Activated CD4-positive, alpha-beta memory T cell treated with anti-CD3 and anti-CD28 coated beads, Interleukin-2, amount 10 ng/mL, durations not matched to agents 7 days and 5 days (primary cell): ENCODE results near the gene ZNF433. TPM values are rescaled to one million over a fixed set of nuclear protein-coding genes. Genes with fewer than 3 reads are reported as not detected.

Experiments used
- CTCF ChIA-PET: fragments of 350-600 bp; sonication (Branson Sonifier 250); formaldehyde crosslinking; loops from one replicate; lab custom pipeline; 2021; ENCODE audit warnings: antibody characterized with exemption, inconsistent platforms; lab: Charles Lee
- POLR2A ChIA-PET: fragments of 350-600 bp; sonication (Branson Sonifier 250); formaldehyde crosslinking; loops from one replicate; lab custom pipeline; 2021; ENCODE audit warnings: antibody characterized with exemption; lab: Charles Lee
- DNase-seq: peaks from one replicate; pipeline ENCODE4 v3.0.0-alpha.2; 2020
- H3K27ac Mint-ChIP-seq: one replicate; pipeline ENCODE4 v1.8.0; 2021; ENCODE audit warnings: mild to moderate bottlenecking, mixed read lengths
- H3K27me3 Mint-ChIP-seq: one replicate; pipeline ENCODE4 v1.8.0; 2021; ENCODE audit warnings: mixed read lengths
- H3K36me3 Mint-ChIP-seq: one replicate; pipeline ENCODE4 v1.8.0; 2021; ENCODE audit warnings: low read depth, mixed read lengths
- H3K4me1 Mint-ChIP-seq: one replicate; pipeline ENCODE4 v1.8.0; 2021; ENCODE audit warnings: mixed read lengths
- H3K4me3 Mint-ChIP-seq: one replicate; pipeline ENCODE4 v1.8.0; 2021; ENCODE audit warnings: mild to moderate bottlenecking, mixed read lengths
- H3K9me3 Mint-ChIP-seq: one replicate; pipeline ENCODE4 v1.8.0; 2021; ENCODE audit warnings: mixed read lengths
- total RNA-seq, 2 experiments: library from RNA; stranded (reverse); gene quantifications; one replicate each; pipeline ENCODE4 v1.2.3, GENCODE V29; 2021

Gene ZNF433
- total RNA-seq, 2 experiments from 2014 or later, result 0.25 TPM; not detected in 1

DNA sequence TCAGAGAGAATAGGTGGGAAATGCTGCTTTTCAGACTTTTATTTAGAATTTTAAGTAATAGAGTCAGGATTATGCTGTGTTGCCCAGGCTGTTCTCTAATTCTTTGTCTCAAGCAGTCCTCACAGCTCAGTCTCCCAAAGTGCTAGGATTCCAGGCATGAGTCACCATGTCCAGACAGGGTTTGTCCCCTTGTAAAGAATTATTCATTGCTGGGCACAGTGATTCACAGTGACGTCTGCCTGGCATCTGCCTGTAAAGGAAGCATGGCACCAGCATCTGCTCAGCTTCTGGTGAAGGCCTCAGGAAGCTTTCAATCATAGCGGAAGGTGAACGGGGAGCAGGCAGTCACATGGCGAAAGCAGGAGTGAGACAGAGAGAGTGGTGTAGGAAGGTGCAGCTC is 53.0 kb downstream of the ZNF433 start:
- H3K36me3 Mint-ChIP-seq, result peaks cover 25% of the 10 kb centered on the region
- POLR2A ChIA-PET, result no interaction called here
- H3K27ac Mint-ChIP-seq, result no peak overlapping the region
- H3K9me3 Mint-ChIP-seq, result peaks cover 52% of the 10 kb centered on the region
- H3K4me3 Mint-ChIP-seq, result no peak overlapping the region
- no peak for DNase-seq
- no peaks in the 10 kb centered on the region for H3K27me3 Mint-ChIP-seq
- peaks cover 2% of the 10 kb centered on the region for H3K4me1 Mint-ChIP-seq
- CTCF ChIA-PET, result interaction anchor here (1.6 kb wide), 1 partner anchor 59 kb away, joined by 4 read pairs; no protein-coding TSS in a partner anchor

DNA sequence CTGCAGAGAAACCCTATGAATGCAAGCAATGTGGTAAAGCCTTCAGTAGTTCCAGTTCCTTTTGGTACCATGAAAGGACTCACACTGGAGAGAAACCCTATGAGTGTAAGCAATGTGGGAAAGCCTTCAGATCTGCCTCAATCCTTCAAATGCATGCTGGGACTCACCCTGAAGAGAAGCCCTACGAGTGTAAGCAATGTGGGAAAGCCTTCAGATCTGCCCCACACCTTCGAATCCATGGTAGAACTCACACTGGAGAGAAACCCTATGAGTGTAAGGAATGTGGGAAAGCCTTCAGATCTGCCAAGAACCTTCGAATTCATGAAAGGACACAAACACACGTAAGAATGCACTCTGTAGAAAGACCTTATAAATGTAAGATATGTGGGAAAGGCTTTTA is 56.0 kb downstream of the ZNF433 start:
- no peaks in the 10 kb centered on the region for H3K4me1 Mint-ChIP-seq
- no peak for DNase-seq
- POLR2A ChIA-PET, result no interaction called here
- H3K27ac Mint-ChIP-seq, result no peak overlapping the region
- no peak overlapping the region for H3K4me3 Mint-ChIP-seq
- peaks cover 65% of the 10 kb centered on the region for H3K9me3 Mint-ChIP-seq
- H3K36me3 Mint-ChIP-seq, result peaks cover 41% of the 10 kb centered on the region
- CTCF ChIA-PET, result no interaction called here
- no peaks in the 10 kb centered on the region for H3K27me3 Mint-ChIP-seq

DNA sequence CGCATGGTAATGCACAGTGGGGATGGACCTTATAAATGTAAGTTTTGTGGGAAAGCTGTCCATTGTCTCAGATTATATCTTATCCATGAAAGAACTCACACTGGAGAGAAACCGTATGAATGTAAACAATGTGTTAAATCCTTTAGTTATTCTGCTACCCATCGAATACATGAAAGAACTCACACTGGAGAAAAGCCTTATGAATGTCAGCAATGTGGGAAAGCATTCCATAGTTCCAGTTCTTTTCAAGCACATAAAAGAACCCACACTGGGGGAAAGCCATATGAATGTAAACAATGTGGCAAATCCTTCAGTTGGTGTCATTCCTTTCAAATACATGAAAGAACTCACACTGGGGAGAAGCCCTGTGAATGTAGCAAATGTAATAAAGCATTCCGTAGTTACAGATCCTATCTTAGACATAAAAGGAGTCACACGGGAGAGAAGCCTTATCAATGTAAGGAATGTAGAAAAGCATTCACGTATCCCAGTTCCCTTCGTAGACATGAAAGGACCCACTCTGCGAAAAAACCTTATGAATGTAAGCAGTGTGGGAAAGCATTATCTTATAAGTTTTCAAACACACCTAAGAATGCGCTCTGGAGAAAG is 56.9 kb downstream of the ZNF433 start:
- no peak for DNase-seq
- Mint-ChIP-seq H3K36me3 (peaks cover 41% of the 10 kb centered on the region), H3K27ac (no peak overlapping the region)

DNA sequence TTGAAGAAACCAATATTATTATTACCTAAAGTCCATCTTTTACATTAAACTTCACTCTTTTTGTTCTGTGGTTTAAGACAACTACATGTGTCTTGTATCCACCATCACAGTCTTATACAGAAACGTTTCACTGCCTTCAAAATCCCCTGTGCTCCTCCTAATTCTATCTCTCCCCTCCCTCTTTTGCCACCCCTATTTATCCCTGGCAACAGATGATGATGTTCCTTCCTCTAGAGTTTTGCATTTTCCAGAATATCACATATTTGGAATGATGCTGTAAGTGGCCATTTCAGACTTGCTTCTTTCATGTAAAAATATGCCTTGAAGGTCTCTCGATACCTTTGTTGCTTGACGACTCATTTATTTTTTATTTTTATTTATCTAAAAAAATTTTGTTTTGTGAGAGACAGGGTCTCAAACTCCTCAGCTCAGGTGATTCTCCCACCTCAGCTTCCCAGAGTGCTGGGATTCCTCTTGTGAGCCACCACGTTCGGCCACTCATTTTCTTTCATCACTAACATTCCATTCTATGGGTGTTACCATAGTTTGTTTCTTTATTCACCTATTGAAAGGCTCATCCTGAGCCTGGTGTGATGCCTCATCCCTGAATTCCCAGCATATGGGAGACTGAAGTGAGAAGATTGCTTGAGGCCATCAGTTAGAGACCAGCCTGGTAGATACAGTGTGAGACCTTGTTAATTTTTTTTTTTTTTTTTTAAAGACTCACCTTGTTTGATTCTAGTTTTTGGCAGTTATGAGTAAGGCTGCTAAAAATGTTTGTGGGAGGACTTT is 62.3 kb downstream of the ZNF433 start:
- Mint-ChIP-seq H3K9me3 (peaks cover 33% of the 10 kb centered on the region), H3K4me3 (no peak overlapping the region), H3K27me3 (no peaks in the 10 kb centered on the region), H3K4me1 (no peaks in the 10 kb centered on the region), H3K27ac (no peak overlapping the region), H3K36me3 (peaks cover 27% of the 10 kb centered on the region)
- POLR2A ChIA-PET, result no interaction called here
- DNase-seq, result no peak
- CTCF ChIA-PET, result interaction anchor here (0.8 kb wide), 1 partner anchor 14 kb away, joined by 3 read pairs; no protein-coding TSS in a partner anchor

More for the DNA sequence above, 56.9 kb downstream of the ZNF433 start:
- Mint-ChIP-seq H3K4me3 (no peak overlapping the region), H3K4me1 (no peaks in the 10 kb centered on the region), H3K9me3 (peaks cover 65% of the 10 kb centered on the region), H3K27me3 (no peaks in the 10 kb centered on the region)
- POLR2A ChIA-PET, result no interaction called here
- CTCF ChIA-PET, result no interaction called here

DNA sequence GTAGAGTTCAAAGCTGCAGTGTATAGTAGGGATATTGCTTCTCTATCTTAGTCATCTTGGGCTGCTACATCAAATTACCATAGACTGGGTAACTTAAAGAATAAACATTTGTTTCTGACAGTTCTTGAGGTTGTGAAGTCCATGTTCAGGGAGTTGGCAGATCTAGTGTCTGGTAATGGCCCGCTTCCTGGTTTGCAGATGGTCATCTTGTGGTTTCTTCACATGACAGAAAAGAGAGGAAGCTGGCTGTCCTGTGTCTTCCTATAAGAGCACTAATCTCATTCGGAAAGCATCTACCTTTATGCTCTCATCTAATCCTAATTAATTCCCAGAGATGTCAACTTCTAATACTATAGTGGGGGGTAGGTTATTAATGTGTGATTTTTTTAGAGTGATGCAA is 64.4 kb downstream of the ZNF433 start:
- H3K36me3 Mint-ChIP-seq, result peaks cover 17% of the 10 kb centered on the region
- no peak for DNase-seq
- ChIA-PET CTCF (no interaction called here), POLR2A (no interaction called here)
- H3K27me3 Mint-ChIP-seq, result no peaks in the 10 kb centered on the region
- H3K4me3 Mint-ChIP-seq, result no peak overlapping the region
- peaks cover 1% of the 10 kb centered on the region for H3K4me1 Mint-ChIP-seq
- peaks cover 22% of the 10 kb centered on the region for H3K9me3 Mint-ChIP-seq
- no peak overlapping the region for H3K27ac Mint-ChIP-seq

DNA sequence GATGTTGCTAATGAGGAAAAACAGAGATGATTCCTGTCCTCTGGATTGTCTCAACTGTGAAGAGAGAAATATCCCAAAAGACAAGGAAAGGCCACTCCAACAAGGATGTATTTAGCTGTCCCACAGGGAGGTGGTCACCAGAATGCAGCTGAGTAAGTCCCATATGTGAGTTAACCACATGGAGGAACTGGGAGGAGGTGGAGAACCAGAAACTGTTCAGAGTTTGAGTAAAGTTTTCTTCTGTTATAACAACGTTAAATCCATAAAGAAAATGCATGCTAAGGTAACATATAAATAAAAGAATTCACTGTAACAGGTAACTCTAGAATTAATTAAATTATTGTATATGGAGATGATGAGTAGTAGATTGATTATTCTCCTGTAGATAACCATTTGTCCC is 65.3 kb downstream of the ZNF433 start:
- Mint-ChIP-seq H3K27ac (no peak overlapping the region), H3K36me3 (peaks cover 19% of the 10 kb centered on the region), H3K4me1 (peaks cover 9% of the 10 kb centered on the region)

DNA sequence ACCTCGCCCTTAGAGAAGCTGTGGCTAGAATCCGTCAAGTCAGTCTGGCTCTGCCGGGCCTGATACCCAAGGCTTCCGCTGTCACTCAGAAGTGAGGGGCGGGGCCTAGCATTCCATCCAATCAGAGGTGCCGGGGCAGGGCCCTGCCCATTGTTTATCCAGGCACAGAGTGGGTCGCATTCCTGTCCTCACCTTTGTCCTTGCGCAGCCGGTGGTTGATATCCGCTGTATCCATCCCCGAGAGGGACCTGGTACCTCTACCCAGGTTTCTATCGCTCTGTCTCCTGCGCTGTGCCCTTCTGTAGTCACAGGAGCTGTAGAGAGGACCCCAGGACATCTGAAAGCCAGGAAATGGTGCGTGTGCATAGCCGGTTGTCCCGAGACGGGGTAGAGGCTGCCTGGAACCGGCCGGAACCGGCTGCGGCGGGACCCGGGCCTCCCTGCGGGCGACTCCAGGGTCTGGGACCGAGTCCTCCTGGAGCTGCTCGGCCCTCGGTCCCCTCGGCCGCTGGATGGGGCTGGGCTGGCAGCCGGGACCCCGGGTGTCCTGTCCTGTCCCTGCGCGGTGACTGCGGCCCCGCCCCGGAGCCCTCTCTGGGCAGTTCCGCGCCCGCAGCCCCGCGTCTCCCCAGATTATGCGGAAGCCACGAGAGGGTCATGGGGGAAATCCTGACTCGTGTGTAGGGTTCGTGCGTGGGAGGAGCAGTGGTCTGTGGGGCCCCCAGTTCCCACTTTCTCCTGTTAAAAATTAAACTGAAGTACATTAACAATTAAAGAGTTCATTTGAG is 70.4 kb downstream of the ZNF433 start, which contains the start of gene ZNF763:
TSS of gene ZNF763 (plus strand) at position 183 of the 788 bp plus-strand sequence. CDS start at position 352, 169 bp downstream.
- H3K27ac Mint-ChIP-seq, result peak within 1 kb of the TSS; percentile 75
- CTCF ChIA-PET, result interaction anchor here (0.7 to 3.3 kb wide), 4 partner anchors 24 to 176 kb away, joined by 3 to 38 read pairs (median 16); partner anchors contain the start of genes ZNF20 and ZNF700

More for the DNA sequence above, 65.3 kb downstream of the ZNF433 start:
- Mint-ChIP-seq H3K9me3 (peaks cover 18% of the 10 kb centered on the region), H3K27me3 (no peaks in the 10 kb centered on the region), H3K4me3 (no peak overlapping the region)
- CTCF ChIA-PET, result no interaction called here
- POLR2A ChIA-PET, result no interaction called here
- no peak for DNase-seq

More for the DNA sequence above, 70.4 kb downstream of the ZNF433 start, which contains the start of gene ZNF763:
- POLR2A ChIA-PET, result interaction anchor here (1.3 to 3.2 kb wide), 4 partner anchors 23 to 197 kb away, joined by 3 to 19 read pairs (median 10); partner anchors contain the start of genes ZNF136 and ZNF700
- peaks cover 22% of the 10 kb centered on the region for H3K4me1 Mint-ChIP-seq
- DNase-seq, result peak; percentile 91
- H3K36me3 Mint-ChIP-seq, result peaks cover 18% of the 10 kb centered on the region
- H3K27me3 Mint-ChIP-seq, result no peaks in the 10 kb centered on the region
- H3K4me3 Mint-ChIP-seq, result peak within 1 kb of the TSS; percentile 85
- peaks cover 15% of the 10 kb centered on the region for H3K9me3 Mint-ChIP-seq

Other genes with a start within 250 kb of the ZNF433 start
- gene ZNF491, start 237.2 kb downstream of the ZNF433 start, total RNA-seq, result under 1 TPM; 0.80 to 0.98 TPM
- 10 to 100 TPM; 11.9 to 14.7 TPM for gene ZNF440, start 221.4 kb downstream of the ZNF433 start, total RNA-seq
- 1 to 10 TPM; 3.0 to 3.3 TPM for gene ZNF439, start 187.0 kb downstream of the ZNF433 start, total RNA-seq
- gene ZNF69, start 147.9 kb downstream of the ZNF433 start, total RNA-seq, result 1 to 10 TPM; 2.3 to 2.7 TPM
- 10 to 100 TPM; 19.1 to 20.4 TPM for gene ZNF700, start 110.6 kb downstream of the ZNF433 start, total RNA-seq
- gene ZNF763, start 70.6 kb downstream of the ZNF433 start, total RNA-seq, result 1 to 10 TPM; 1.4 to 2.2 TPM
- under 1 TPM; 0.15 to 0.28 TPM for gene ZNF878, start 17.3 kb upstream of the ZNF433 start, total RNA-seq
- gene ZNF844, start 29.1 kb upstream of the ZNF433 start, total RNA-seq, result 1 to 10 TPM; 1.4 to 1.6 TPM
- gene ZNF20, start 104.7 kb upstream of the ZNF433 start, total RNA-seq, result 1 to 10 TPM; 5.3 to 5.8 TPM
- gene ZNF625, start 121.1 kb upstream of the ZNF433 start, total RNA-seq, result 1 to 10 TPM; 2.7 to 3.8 TPM
- gene ZNF136, start 127.4 kb upstream of the ZNF433 start, total RNA-seq, result 10 to 100 TPM; 11.0 TPM